Caco-2 (cell line): ENCODE measurements around the gene TPSD1. TPM values are rescaled to one million over a fixed set of nuclear protein-coding genes. Genes with fewer than 3 reads are reported as not detected.
A peak's percentile ranks its signal among the peaks of the same experiment; 100 is the strongest.

Experiments
- BruUV-seq: library from RNA; stranded (reverse); fragments of 400-500 nt; replicated peaks from 2 replicates; lab custom pipeline; 2021; lab: Mats Ljungman, UMichigan
- CTCF ChIA-PET: fragments of 300-600 bp; sonication (Branson Sonifier 250); formaldehyde crosslinking; loops from one replicate; lab custom pipeline; 2022; ENCODE audit warnings: antibody characterized with exemption; lab: Charles Lee
- POLR2A ChIA-PET: fragments of 300-600 bp; sonication (Branson Sonifier 250); formaldehyde crosslinking; loops from one replicate; lab custom pipeline; 2022; ENCODE audit warnings: antibody characterized with exemption; lab: Charles Lee
- DNase-seq, 2 experiments: peaks; one replicate each; pipeline versions ENCODE4 v3.0.0 to v3.0.0-alpha.2; 2020 to 2022
- H3K27me3 ChIP-seq: replicated peaks from 2 replicates; pipeline ENCODE4 v1.6.0; 2011; ENCODE audit warnings: low read length; ENCODE audit not compliant: control insufficient read depth, insufficient read depth
- H3K36me3 ChIP-seq: 2 replicates; pipeline ENCODE4 v1.5.1; 2011; ENCODE audit warnings: low read length; ENCODE audit not compliant: control insufficient read depth, insufficient read depth
- H3K4me1 ChIP-seq: fragments of 250-450 bp; sonication (Bioruptor Pico); 2 replicates; pipeline ENCODE4 v1.5.1; 2020; ENCODE audit warnings: mild to moderate bottlenecking
- H3K4me3 ChIP-seq: 2 replicates; pipeline ENCODE4 v1.5.1; 2011; ENCODE audit warnings: low read depth, mild to moderate bottlenecking, control low read depth, low read length
- H3K9me3 ChIP-seq: fragments of 250-450 bp; sonication (Bioruptor Pico); 2 replicates; pipeline ENCODE4 v1.5.1; 2020; ENCODE audit warnings: mild to moderate bottlenecking, moderate library complexity
- H3K27ac Mint-ChIP-seq: one replicate; pipeline ENCODE4 v1.8.0; 2022; ENCODE audit warnings: mixed read lengths; ENCODE audit not compliant: unreplicated experiment
- H3K27me3 Mint-ChIP-seq: one replicate; pipeline ENCODE4 v1.8.0; 2022; ENCODE audit warnings: mixed read lengths; ENCODE audit not compliant: insufficient read depth, unreplicated experiment
- H3K36me3 Mint-ChIP-seq: one replicate; pipeline ENCODE4 v1.8.0; 2022; ENCODE audit warnings: mild to moderate bottlenecking, mixed read lengths; ENCODE audit not compliant: insufficient read depth, unreplicated experiment
- H3K4me1 Mint-ChIP-seq: one replicate; pipeline ENCODE4 v1.8.0; 2022; ENCODE audit warnings: low read depth, mixed read lengths; ENCODE audit not compliant: unreplicated experiment
- H3K4me3 Mint-ChIP-seq: one replicate; pipeline ENCODE4 v1.8.0; 2022; ENCODE audit warnings: mild to moderate bottlenecking, moderate library complexity, mixed read lengths; ENCODE audit not compliant: unreplicated experiment
- H3K9me3 Mint-ChIP-seq: one replicate; pipeline ENCODE4 v1.8.0; 2022; ENCODE audit warnings: mixed read lengths; ENCODE audit not compliant: unreplicated experiment
- intact Hi-C: fragments of 100-400 bp; cut with micrococcal nuclease; formaldehyde crosslinking; loops from one replicate; pipeline ENCODE4 v1.10.0; 2022; ENCODE audit not compliant: unreplicated experiment
- total RNA-seq: library from RNA; stranded (reverse); gene quantifications from 2 replicates; pipeline ENCODE4 v1.2.3, GENCODE V29; 2022
- TF ChIP-seq, protein P1 (sequence below), 2 experiments: fragments of 200-600 bp in 1 of 2; IDR thresholded peaks; 1 replicate in 1 of 2; 2 replicates in 1 of 2; pipeline versions ENCODE4 v1.5.1 to v1.8.0; 2011 to 2022; ENCODE audit warnings: antibody characterized with exemption in 1 of 2, control low read depth in 1 of 2, inconsistent platforms in 1 of 2, low read depth in 1 of 2, low read length in 1 of 2, mild to moderate bottlenecking in 1 of 2, moderate library complexity in 1 of 2; ENCODE audit not compliant: insufficient read depth in 1 of 2, severe bottlenecking in 1 of 2, unreplicated experiment in 1 of 2

TPSD1 gene
- total RNA-seq, 1 experiment from 2014 or later = not detected

DNA sequence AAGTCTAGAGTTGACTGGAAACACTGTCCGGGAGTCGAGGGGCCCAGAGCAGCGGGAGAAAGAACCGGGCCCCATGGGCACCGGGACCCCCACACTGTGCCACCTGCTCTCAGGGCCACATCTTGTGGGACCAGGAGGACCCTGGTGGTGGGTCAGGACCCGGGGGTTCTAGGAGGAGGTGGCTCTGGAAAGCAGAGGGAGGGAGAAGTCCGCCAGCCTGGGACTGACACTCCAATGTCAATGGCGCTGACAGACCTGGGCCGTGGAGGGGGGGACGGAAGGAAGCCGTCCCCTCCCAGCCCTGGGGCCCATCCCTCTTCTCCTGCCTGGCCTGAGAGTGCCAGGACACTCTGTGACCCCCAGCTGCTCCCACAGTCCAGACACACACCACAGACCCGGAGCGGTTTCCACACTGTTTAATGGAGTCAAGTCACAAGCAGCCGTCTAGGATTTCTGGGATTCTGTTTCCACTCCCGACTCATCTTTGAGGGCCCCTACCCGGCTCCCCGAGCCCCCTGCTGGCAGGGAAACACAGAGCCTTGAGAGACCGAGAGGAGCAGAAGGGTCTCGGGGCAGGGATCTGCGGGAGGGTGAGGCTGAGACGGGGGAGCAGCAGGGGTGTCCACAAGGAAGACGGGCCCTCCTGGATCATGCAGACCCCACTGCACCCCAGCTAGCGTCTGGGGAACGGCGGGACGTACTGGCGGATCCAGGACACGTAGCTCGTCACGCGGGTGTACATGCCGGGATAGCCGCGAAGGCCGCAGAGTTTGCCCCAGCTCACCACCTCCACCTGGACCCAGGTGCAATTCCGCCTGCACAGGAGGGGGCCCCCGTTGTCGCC, 30.0 kb downstream of the TPSD1 start:
- ChIA-PET POLR2A (no interaction called here), CTCF (no interaction called here)
- Mint-ChIP-seq H3K27me3 (no peaks in the 10 kb centered on the region), H3K4me3 (no peak overlapping the region), H3K4me1 (peaks cover 6% of the 10 kb centered on the region), H3K27ac (no peak overlapping the region), H3K9me3 (no peaks in the 10 kb centered on the region), H3K36me3 (peaks cover 10% of the 10 kb centered on the region)
- Histone ChIP-seq H3K4me3 (no peak overlapping the region), H3K36me3 (no peaks in the 10 kb centered on the region), H3K9me3 (no peaks in the 10 kb centered on the region), H3K4me1 (peaks cover 17% of the 10 kb centered on the region; the same call in 1 of the 2 replicates), H3K27me3 (no peaks in the 10 kb centered on the region)
- intact Hi-C loops = no loop called here
- BruUV-seq = no TSS peak
- TF ChIP-seq, protein P1, sequence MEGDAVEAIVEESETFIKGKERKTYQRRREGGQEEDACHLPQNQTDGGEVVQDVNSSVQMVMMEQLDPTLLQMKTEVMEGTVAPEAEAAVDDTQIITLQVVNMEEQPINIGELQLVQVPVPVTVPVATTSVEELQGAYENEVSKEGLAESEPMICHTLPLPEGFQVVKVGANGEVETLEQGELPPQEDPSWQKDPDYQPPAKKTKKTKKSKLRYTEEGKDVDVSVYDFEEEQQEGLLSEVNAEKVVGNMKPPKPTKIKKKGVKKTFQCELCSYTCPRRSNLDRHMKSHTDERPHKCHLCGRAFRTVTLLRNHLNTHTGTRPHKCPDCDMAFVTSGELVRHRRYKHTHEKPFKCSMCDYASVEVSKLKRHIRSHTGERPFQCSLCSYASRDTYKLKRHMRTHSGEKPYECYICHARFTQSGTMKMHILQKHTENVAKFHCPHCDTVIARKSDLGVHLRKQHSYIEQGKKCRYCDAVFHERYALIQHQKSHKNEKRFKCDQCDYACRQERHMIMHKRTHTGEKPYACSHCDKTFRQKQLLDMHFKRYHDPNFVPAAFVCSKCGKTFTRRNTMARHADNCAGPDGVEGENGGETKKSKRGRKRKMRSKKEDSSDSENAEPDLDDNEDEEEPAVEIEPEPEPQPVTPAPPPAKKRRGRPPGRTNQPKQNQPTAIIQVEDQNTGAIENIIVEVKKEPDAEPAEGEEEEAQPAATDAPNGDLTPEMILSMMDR (IDR thresholded peaks at IDR 0.05; ENCODE audit: insufficient read depth in 1 of 2, low read depth in 1 of 2, low read length in 1 of 2, severe bottlenecking in 1 of 2, unreplicated experiment in 1 of 2) = peak; percentile 16 to 46
- peak in 1 of 2 experiments; percentile 31 for DNase-seq

DNA sequence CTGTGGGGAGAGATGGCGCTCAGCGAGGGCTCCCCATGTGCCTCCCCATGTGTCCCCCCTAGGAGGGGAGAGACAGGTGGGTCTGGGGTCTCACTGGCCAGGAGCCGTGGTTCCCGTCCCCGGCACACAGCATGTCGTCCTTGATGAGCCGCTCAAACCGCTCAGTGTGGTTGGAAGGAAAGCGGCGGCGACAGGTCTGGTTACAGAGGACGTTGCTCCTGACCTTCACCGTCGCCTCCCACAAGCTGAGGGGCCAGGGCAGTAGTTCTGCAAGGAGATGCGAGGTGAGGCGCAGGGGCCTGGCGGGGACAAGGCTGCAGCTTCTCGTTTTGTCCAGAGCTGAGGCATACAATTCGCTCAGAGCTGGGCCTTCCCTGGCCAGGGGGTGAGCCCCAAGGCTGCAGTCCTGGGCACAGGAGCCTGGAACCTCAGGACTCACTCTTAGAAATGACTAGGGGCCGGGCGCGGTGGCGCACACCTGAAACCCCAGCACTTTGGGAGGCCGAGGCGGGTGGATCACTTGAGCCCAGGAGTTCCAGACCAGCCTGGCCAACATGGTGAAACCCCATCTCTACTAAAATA, 30.7 kb downstream of the TPSD1 start:
- POLR2A ChIA-PET = no interaction called here
- TF ChIP-seq, protein P1 (IDR thresholded peaks at IDR 0.05; ENCODE audit: insufficient read depth in 1 of 2, low read depth in 1 of 2, low read length in 1 of 2, severe bottlenecking in 1 of 2, unreplicated experiment in 1 of 2) = no peak
- CTCF ChIA-PET = no interaction called here
- H3K4me1 Mint-ChIP-seq = peaks cover 6% of the 10 kb centered on the region
- Histone ChIP-seq H3K27me3 (no peaks in the 10 kb centered on the region), H3K4me1 (peaks cover 23% of the 10 kb centered on the region), H3K9me3 (no peaks in the 10 kb centered on the region), H3K4me3 (no peak overlapping the region), H3K36me3 (no peaks in the 10 kb centered on the region)
- intact Hi-C loops = no loop called here
- no TSS peak for BruUV-seq
- no peak for DNase-seq
- H3K4me3 Mint-ChIP-seq = no peak overlapping the region
- H3K27me3 Mint-ChIP-seq = no peaks in the 10 kb centered on the region
- H3K36me3 Mint-ChIP-seq = peaks cover 10% of the 10 kb centered on the region
- H3K27ac Mint-ChIP-seq = no peak overlapping the region
- H3K9me3 Mint-ChIP-seq = no peaks in the 10 kb centered on the region

DNA sequence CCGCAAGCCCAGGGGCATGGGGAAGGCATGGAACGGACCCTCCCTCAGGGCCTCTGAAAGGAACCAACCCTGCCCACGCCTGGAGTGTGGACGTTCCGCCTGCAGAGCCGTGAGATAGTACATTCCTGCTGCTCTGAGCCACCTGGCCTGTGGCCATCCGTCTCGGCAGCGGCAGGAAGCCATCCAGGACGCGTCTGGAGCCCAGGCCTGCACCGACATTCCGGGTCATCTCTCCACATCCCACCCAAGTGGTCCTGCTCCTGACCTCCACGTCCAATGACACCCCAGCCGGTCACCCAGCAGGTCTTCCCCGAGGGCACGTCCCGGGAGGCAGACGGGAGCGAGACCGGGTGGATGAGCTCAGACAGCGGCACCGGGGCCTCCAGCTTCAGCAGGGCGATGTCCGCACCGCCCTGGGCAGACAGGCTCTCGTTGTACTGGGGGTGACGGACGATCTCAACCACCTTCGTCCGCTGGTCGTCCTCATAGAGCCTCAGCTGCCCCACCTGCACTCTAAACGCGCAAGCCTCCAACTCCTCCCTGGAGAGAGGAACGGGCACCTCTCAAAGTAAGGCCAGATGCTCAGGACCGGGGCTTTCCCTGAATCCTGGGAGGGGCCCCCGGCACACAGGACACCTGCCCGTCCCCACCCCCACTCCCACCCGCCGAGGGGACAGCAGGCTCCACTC, 32.3 kb downstream of the TPSD1 start:
- peaks cover 23% of the 10 kb centered on the region for H3K4me1 ChIP-seq
- ChIA-PET CTCF (no interaction called here), POLR2A (no interaction called here)
- H3K36me3 ChIP-seq = no peaks in the 10 kb centered on the region
- no peak for DNase-seq
- BruUV-seq = no TSS peak
- no peaks in the 10 kb centered on the region for H3K9me3 ChIP-seq
- H3K27ac Mint-ChIP-seq = no peak overlapping the region
- no peak overlapping the region for H3K4me3 Mint-ChIP-seq
- H3K27me3 ChIP-seq = no peaks in the 10 kb centered on the region
- TF ChIP-seq, protein P1 (IDR thresholded peaks at IDR 0.05; ENCODE audit: insufficient read depth in 1 of 2, low read depth in 1 of 2, low read length in 1 of 2, severe bottlenecking in 1 of 2, unreplicated experiment in 1 of 2) = no peak
- H3K4me1 Mint-ChIP-seq = peaks cover 6% of the 10 kb centered on the region
- peaks cover 10% of the 10 kb centered on the region for H3K36me3 Mint-ChIP-seq
- no peak overlapping the region for H3K4me3 ChIP-seq
- intact Hi-C loops = no loop called here
- H3K27me3 Mint-ChIP-seq = no peaks in the 10 kb centered on the region
- H3K9me3 Mint-ChIP-seq = no peaks in the 10 kb centered on the region
